PFSK-1 (cell line): ENCODE results near the gene SRGN.

ENCODE experiments used
- POLR2AphosphoS5 ChIP-seq: IDR thresholded peaks from 2 replicates; pipeline ENCODE4 v1.6.1; 2012; ENCODE audit warnings: low read depth, mild to moderate bottlenecking, control low read depth, low read length, moderate library complexity
- REST ChIP-seq, 2 experiments: IDR thresholded peaks; 2 replicates each; pipeline versions ENCODE4 v1.6.1 to v1.8.0; 2011 to 2012; ENCODE audit warnings: low read depth in 2 of 2, low read length in 2 of 2, control low read depth in 1 of 2, inconsistent platforms in 1 of 2, mild to moderate bottlenecking in 1 of 2, moderate library complexity in 1 of 2; ENCODE audit not compliant: insufficient read depth in 1 of 2
- SIN3A ChIP-seq: IDR thresholded peaks from 2 replicates; pipeline ENCODE4 v1.6.1; 2012; ENCODE audit warnings: mild to moderate bottlenecking, low read length, moderate library complexity, borderline replicate concordance; ENCODE audit not compliant: insufficient read depth
- TAF1 ChIP-seq: IDR thresholded peaks from 2 replicates; pipeline ENCODE4 v1.6.1; 2012; ENCODE audit warnings: low read length, control low read depth, borderline replicate concordance; ENCODE audit not compliant: insufficient read depth

DNA sequence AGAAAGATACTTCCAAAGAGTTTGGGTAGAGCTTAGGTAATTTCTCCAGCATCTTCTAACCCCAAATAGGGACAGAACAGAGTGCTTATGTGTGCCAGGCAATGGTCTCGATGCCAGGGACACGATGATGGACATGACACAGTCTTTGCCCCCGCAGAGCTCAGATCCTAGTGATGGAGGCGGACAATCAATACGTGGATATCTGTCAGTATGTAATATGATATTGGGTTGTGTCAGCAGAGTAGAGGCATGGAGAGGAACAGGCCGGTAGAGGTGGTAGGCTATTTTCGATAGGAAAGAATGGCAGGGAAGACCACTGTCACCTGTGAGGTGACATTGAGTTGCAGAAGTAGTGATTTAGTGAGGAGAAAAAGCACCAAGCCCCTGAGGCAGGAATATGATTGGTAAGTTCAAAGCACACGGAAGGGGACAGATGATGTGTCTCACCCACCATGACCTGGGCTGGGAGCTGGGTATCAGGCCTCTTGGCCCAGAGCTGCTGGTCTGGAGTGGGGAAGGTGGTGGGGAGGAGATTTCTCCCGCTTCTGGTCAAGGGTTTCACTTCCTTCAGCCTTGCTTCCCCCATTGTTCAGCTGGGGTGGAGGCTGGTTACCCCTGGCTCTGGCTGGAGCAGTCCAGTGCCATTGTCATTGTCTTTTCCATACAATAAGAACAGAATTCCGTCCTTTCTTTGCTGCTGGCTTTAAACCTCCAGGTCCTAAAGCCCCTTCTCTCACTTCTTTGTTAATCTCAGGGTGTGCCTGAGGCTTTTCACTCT is 36.0 kb upstream of the SRGN start:
- no peak for TF ChIP-seq REST (IDR thresholded peaks at IDR 0.05; ENCODE audit: insufficient read depth in 1 of 2, low read depth in 2 of 2, low read length in 2 of 2)
- no peak for TF ChIP-seq POLR2AphosphoS5
- TF ChIP-seq SIN3A: no peak
- no peak for TF ChIP-seq TAF1
